MM.1S (cell line): ENCODE data around the gene PDE4B.

Source experiments
- DNase-seq: peaks from one replicate; pipeline ENCODE4 v3.0.0-alpha.2; 2015
- H2AFZ ChIP-seq: fragments of 300-600 bp; sonication (generic); 2 replicates; pipeline ENCODE4 v1.6.0; 2016; ENCODE audit warnings: antibody characterized with exemption, low read length
- H3F3A ChIP-seq: fragments of 300-600 bp; sonication (generic); 2 replicates; pipeline ENCODE4 v1.6.1; 2016; ENCODE audit warnings: mild to moderate bottlenecking, antibody characterized with exemption, low read length, moderate library complexity, mixed read lengths; ENCODE audit not compliant: insufficient read depth
- H3K27ac ChIP-seq: fragments of 300-600 bp; sonication (generic); 2 replicates; pipeline ENCODE4 v1.5.1; 2016; ENCODE audit warnings: mild to moderate bottlenecking, low read length
- H3K27me3 ChIP-seq: fragments of 300-600 bp; sonication (generic); replicated peaks from 2 replicates; pipeline ENCODE4 v1.6.0; 2016; ENCODE audit warnings: low read length; ENCODE audit not compliant: insufficient read depth
- H3K36me3 ChIP-seq: fragments of 300-600 bp; sonication (generic); replicated peaks from 2 replicates; pipeline ENCODE4 v1.6.1; 2016; ENCODE audit warnings: mild to moderate bottlenecking, low read length, mixed read lengths; ENCODE audit not compliant: insufficient read depth
- H3K4me1 ChIP-seq: fragments of 300-600 bp; sonication (generic); 2 replicates; pipeline ENCODE4 v1.6.1; 2016; ENCODE audit warnings: low read length, mixed read lengths
- H3K4me2 ChIP-seq: fragments of 300-600 bp; sonication (generic); 2 replicates; pipeline ENCODE4 v1.6.0; 2016; ENCODE audit warnings: low read depth, low read length
- H3K4me3 ChIP-seq: fragments of 300-600 bp; sonication (generic); 2 replicates; pipeline ENCODE4 v1.5.1; 2016; ENCODE audit warnings: low read length, mixed read lengths
- H3K79me2 ChIP-seq: fragments of 300-600 bp; sonication (generic); 2 replicates; pipeline ENCODE4 v1.6.1; 2016; ENCODE audit warnings: mixed run types, low read length, mixed read lengths
- H3K9ac ChIP-seq: fragments of 300-600 bp; sonication (generic); 2 replicates; pipeline ENCODE4 v1.6.1; 2016; ENCODE audit warnings: low read length, mixed read lengths
- H3K9me2 ChIP-seq: fragments of 300-600 bp; sonication (generic); replicated peaks from 2 replicates; pipeline ENCODE4 v1.6.1; 2016; ENCODE audit warnings: mild to moderate bottlenecking, low read length, mixed read lengths; ENCODE audit not compliant: insufficient read depth
- H3K9me3 ChIP-seq: fragments of 300-600 bp; sonication (generic); replicated peaks from 2 replicates; pipeline ENCODE4 v1.6.1; 2016; ENCODE audit warnings: mild to moderate bottlenecking, low read length, mixed read lengths; ENCODE audit not compliant: insufficient read depth
- H4K20me1 ChIP-seq: fragments of 300-600 bp; sonication (generic); 2 replicates; pipeline ENCODE4 v1.6.1; 2016; ENCODE audit warnings: mild to moderate bottlenecking, low read length, moderate library complexity, mixed read lengths; ENCODE audit not compliant: insufficient read depth
- EZH2 ChIP-seq: fragments of 300-600 bp; sonication (generic); optimal IDR thresholded peaks from 2 replicates; pipeline ENCODE3; 2017; ENCODE audit warnings: low read depth, mild to moderate bottlenecking, antibody characterized with exemption, low read length, mixed read lengths
- EZH2phosphoT487 ChIP-seq: fragments of 300-600 bp; sonication (generic); IDR thresholded peaks from 2 replicates; pipeline ENCODE4 v1.6.1; 2018; ENCODE audit warnings: antibody characterized with exemption, low read length
- TF ChIP-seq, protein P1 (sequence below): fragments of 300-600 bp; sonication (generic); IDR thresholded peaks from 2 replicates; pipeline ENCODE4 v1.5.1; 2016; ENCODE audit warnings: antibody characterized with exemption, low read length, mixed read lengths

Gene PDE4B

DNA sequence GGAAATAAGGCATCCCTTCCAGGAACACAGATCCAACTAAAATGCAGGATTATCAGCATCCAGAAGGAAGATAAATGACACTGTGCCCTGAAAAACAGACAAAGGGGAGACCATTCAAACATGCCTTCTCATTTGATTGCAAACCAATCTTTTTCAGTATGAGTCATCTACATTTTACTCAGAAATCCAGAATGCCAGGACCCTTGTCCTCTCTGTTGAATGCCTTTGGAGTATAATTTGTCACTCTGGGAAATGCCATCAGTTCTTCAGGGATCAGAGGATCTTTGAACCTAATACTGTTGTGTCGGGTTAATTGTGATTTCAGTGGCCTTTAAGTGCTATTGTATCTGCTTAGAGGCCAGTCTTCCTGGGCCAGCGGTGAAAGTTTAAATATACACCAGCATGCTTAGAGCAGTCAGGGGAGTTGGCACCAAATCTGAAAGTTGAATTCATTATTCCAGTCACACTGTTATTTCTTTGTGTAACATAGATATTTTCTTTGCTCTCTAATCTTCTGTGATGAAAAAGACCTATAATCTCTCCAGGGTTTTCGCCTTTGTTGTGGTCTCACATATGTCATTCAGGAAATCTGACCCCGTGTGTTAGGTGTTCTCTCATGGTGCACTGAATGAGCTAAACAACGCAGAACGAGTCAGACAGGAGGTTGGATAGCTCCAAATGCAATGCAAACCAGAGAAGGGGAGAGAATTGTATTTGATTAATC is 376.4 kb downstream of the PDE4B start:
- Histone ChIP-seq H3K9me3 (no peaks in the 10 kb centered on the region), H2AFZ (peak overlapping the region; percentile 23; the same call in 1 of the 2 replicates), H3K79me2 (no peaks in the 10 kb centered on the region), H3K36me3 (no peaks in the 10 kb centered on the region), H3K9me2 (no peaks in the 10 kb centered on the region), H3K9ac (no peak overlapping the region), H4K20me1 (no peaks in the 10 kb centered on the region), H3F3A (peaks cover 23% of the 10 kb centered on the region), H3K27me3 (no peaks in the 10 kb centered on the region), H3K4me2 (peak overlapping the region; percentile 72), H3K4me3 (no peak overlapping the region), H3K4me1 (peaks cover 31% of the 10 kb centered on the region), H3K27ac (peak overlapping the region; percentile 65; the same call in 1 of the 2 replicates)
- peak; percentile 6 for DNase-seq
- TF ChIP-seq, protein P1, sequence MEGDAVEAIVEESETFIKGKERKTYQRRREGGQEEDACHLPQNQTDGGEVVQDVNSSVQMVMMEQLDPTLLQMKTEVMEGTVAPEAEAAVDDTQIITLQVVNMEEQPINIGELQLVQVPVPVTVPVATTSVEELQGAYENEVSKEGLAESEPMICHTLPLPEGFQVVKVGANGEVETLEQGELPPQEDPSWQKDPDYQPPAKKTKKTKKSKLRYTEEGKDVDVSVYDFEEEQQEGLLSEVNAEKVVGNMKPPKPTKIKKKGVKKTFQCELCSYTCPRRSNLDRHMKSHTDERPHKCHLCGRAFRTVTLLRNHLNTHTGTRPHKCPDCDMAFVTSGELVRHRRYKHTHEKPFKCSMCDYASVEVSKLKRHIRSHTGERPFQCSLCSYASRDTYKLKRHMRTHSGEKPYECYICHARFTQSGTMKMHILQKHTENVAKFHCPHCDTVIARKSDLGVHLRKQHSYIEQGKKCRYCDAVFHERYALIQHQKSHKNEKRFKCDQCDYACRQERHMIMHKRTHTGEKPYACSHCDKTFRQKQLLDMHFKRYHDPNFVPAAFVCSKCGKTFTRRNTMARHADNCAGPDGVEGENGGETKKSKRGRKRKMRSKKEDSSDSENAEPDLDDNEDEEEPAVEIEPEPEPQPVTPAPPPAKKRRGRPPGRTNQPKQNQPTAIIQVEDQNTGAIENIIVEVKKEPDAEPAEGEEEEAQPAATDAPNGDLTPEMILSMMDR, result no peak
- TF ChIP-seq EZH2phosphoT487 (no peak), EZH2 (no peak)

DNA sequence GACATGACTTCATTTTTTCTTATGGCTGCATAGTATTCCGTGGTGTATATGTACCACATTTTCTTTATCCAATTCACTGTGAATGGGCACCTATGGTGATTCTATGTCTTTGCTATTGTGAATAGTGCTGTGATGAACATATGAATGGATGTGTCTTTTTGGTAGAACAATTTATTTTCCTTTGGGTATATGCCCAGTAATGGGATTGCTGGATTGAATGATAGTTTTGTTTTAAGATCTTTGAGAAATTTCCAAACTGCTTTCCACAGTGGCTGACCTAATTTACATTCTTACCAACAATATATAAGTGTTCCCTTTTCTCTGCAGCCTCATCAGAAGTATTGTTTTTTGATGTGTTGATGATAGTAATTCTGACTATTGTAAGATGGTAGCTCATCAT is 379.6 kb downstream of the PDE4B start:
- DNase-seq, result no peak
- TF ChIP-seq EZH2, result no peak
- TF ChIP-seq, protein P1, result no peak
- TF ChIP-seq EZH2phosphoT487, result no peak
- H2AFZ ChIP-seq, result no peak overlapping the region
- H3K4me2 ChIP-seq, result no peak overlapping the region
- H3K36me3 ChIP-seq, result no peaks in the 10 kb centered on the region
- no peaks in the 10 kb centered on the region for H3K9me3 ChIP-seq
- no peaks in the 10 kb centered on the region for H4K20me1 ChIP-seq
- H3F3A ChIP-seq, result peaks cover 22% of the 10 kb centered on the region
- peaks cover 24% of the 10 kb centered on the region for H3K4me1 ChIP-seq
- H3K4me3 ChIP-seq, result no peak overlapping the region
- H3K79me2 ChIP-seq, result no peaks in the 10 kb centered on the region
- H3K27ac ChIP-seq, result no peak overlapping the region
- H3K27me3 ChIP-seq, result no peaks in the 10 kb centered on the region
- H3K9me2 ChIP-seq, result no peaks in the 10 kb centered on the region
- H3K9ac ChIP-seq, result no peak overlapping the region

GRCh38 chr1:66175098-66175497 is 382.4 kb downstream of the PDE4B start:
- Histone ChIP-seq H3K4me3 (no peak overlapping the region), H3K27ac (no peak overlapping the region), H3K79me2 (no peaks in the 10 kb centered on the region), H3K9ac (no peak overlapping the region), H4K20me1 (no peaks in the 10 kb centered on the region), H3F3A (no peaks in the 10 kb centered on the region), H3K4me2 (no peak overlapping the region), H3K9me3 (no peaks in the 10 kb centered on the region), H3K27me3 (no peaks in the 10 kb centered on the region), H2AFZ (no peak overlapping the region), H3K4me1 (no peaks in the 10 kb centered on the region), H3K36me3 (no peaks in the 10 kb centered on the region), H3K9me2 (no peaks in the 10 kb centered on the region)
- DNase-seq, result no peak
- TF ChIP-seq, protein P1, result no peak
- TF ChIP-seq EZH2, result no peak
- no peak for TF ChIP-seq EZH2phosphoT487
